Measurements from ENCODE around the gene FOXP2. TPM values are rescaled to one million over a fixed set of nuclear protein-coding genes. Genes with fewer than 3 reads are reported as not detected.

FOXP2 gene
- total RNA-seq, 1 experiment from 2014 or later = 0.28 TPM

DNA sequence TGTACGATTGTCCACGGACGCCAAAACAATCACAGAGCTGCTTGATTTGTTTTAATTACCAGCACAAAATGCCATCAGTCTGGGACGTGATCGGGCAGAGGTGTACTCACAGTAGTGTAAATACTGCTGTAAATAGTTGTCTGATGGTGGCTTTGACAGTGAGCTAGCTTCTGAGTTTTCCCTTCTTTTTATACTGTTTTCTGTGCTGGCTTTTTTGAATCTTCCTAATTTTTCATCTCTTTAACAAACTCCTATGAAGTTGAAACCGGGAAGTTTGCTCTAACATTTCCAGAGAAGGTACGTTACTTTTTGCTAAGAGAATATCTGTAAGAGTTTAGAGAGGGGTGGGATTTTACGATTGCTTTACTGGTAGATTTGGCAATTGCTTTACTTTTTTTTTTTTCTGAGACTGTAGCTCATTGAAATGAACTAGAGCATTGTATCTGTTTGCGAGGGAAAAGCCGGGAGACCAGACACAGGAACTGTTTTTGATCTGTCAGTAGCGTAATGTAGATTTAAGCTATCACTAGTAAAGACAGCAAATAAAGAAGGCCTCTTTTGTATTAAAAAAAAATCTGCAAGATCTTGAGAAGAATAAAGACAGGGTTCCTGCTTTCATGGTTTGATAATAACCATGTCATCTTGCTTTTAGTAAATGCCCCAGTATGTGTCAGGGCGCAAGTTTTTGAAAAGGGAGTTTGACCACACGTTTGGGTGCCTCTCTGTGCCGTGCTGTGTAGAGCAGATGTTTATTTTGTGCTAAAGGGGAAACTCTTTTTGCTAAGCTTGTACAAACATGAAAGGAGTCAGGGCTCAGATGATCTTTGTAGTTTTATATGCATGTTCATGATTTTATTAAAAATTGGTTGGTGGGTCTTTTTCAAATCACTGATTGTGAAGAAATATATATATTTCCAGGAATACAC, 712 bp downstream of the FOXP2 start:
- Histone ChIP-seq H3K4me3 (ENCODE audit: insufficient read depth, low read depth, low read length) (no peak overlapping the region), H3K27me3 (ENCODE audit: control insufficient read depth, insufficient read depth, low read length) (no peaks in the 10 kb centered on the region), H3K36me3 (replicated peaks; ENCODE audit: control insufficient read depth, insufficient read depth, low read length) (no peaks in the 10 kb centered on the region)
- DNase-seq = no peak

DNA sequence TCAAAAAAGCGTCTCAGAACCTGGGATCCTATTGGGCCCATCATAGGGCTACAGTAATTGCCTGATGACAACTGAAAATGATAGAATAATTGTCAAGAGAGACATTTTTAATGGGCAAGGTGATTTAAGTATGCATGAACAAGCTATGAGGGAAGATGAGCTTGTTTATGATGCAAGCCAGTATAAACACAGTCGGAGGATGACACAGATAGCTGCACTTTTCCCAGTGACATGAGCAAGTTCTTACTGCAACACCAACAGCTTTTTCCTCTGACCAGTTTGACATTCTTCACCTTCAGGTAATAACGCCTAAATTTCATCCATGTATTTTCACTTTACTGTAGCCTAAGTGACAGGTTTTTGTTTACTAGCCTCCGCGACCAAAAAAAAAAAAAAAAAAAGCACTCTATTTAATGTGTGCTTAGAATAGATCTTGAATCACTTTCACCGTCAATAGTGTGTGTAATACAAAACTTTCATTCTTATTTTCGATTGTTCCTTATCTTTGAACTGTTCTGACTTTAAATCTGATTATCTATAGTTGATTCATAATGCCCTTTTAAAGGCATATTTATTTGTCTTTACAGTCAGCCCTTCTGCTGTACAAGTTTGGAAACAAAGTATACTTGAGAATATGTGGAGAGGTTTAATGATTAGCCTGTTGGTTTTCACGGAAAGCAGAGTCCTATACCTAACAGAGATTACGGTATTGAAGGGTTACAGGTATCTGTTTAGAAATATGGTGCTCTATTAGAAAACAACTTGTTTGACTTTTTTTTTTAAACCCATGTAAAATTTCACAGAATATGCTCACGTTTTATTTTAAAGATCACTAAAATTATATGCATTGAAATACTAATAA, 1.7 kb downstream of the FOXP2 start:
- no peaks in the 10 kb centered on the region for H3K36me3 ChIP-seq (replicated peaks; ENCODE audit: control insufficient read depth, insufficient read depth, low read length)
- H3K27me3 ChIP-seq (ENCODE audit: control insufficient read depth, insufficient read depth, low read length) = no peaks in the 10 kb centered on the region
- DNase-seq = no peak
- no peak overlapping the region for H3K4me3 ChIP-seq (ENCODE audit: insufficient read depth, low read depth, low read length)

DNA sequence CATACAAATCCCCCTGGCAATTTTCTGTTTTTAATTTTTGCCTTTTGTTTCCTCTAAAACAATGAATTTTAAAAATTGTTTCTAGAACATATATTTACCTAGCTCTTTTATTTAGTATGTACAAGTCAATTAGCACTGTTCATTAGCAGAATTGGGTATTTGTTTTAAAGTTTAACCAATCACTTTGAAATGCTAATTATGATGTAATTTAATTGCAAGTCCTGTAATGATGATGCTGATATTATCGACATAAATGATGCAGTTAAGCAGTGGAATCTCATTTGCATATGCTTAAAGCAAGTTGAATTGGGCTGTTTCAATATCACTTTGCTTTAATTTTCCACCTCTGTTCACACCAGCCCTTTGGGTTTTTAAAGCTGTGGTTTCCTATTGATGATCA, 2.7 kb downstream of the FOXP2 start:
- no peak for DNase-seq
- Histone ChIP-seq H3K27me3 (ENCODE audit: control insufficient read depth, insufficient read depth, low read length) (no peaks in the 10 kb centered on the region), H3K36me3 (replicated peaks; ENCODE audit: control insufficient read depth, insufficient read depth, low read length) (no peaks in the 10 kb centered on the region), H3K4me3 (ENCODE audit: insufficient read depth, low read depth, low read length) (no peak overlapping the region)

DNA sequence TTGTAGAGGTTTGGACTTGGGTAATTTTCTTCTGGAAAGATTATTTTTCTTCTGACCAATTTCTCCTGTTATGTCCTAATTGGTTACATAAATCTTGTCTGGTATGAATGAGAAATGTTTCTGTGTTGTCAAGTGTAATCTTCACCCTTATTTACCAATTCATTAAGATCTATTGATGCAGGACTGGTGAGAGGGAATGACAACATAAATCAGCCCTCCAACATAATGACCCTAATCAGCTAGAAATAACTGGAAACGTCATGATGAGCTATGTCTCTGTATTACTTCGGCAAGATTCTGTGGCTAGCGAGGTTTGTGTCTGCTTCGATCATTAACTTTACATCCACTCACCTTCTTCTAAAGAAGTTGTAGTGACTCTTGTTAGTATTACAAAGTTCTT, 3.5 kb downstream of the FOXP2 start:
- Histone ChIP-seq H3K4me3 (ENCODE audit: insufficient read depth, low read depth, low read length) (no peak overlapping the region), H3K27me3 (ENCODE audit: control insufficient read depth, insufficient read depth, low read length) (no peaks in the 10 kb centered on the region), H3K36me3 (replicated peaks; ENCODE audit: control insufficient read depth, insufficient read depth, low read length) (no peaks in the 10 kb centered on the region)
- DNase-seq = no peak

DNA sequence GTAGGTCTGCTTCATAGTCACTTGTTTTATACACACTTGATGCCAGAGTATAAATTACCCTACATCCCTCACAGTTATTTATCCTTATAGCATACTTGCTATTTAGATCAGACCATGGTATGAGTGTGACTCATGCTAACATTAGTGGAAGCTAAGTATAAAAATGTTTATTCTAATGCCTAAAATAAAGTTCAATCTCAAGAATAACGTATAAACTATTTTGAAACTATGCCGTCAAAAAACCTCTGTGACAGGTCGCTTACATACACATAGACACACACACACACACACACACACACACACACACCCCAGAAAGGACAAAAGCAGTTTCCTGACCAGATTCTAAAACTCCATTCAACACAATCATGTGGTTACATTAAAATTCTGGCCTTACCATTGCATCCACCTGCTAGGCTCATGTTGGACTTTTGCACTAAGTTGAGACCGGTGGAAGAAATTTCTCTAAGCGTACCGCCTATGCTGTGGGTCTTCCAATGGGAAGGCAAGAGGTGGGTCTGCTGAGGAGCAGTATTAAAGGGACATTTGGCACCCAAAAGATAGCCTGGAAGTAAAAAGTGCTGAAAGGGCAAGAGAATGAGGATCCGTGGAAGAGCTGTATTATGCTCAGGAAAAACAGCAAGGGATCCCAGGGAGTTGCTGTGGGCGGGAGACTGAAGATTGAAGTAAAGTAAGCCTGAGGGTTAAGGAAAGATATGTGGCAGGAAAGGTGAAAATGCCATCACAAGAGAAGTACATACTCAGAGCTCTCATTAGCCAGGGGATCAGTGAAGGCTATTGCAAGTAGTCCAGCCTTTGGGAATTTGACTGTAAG, 5.0 kb downstream of the FOXP2 start:
- H3K36me3 ChIP-seq (replicated peaks; ENCODE audit: control insufficient read depth, insufficient read depth, low read length) = no peaks in the 10 kb centered on the region
- DNase-seq = no peak
- no peaks in the 10 kb centered on the region for H3K27me3 ChIP-seq (ENCODE audit: control insufficient read depth, insufficient read depth, low read length)
- no peak overlapping the region for H3K4me3 ChIP-seq (ENCODE audit: insufficient read depth, low read depth, low read length)

DNA sequence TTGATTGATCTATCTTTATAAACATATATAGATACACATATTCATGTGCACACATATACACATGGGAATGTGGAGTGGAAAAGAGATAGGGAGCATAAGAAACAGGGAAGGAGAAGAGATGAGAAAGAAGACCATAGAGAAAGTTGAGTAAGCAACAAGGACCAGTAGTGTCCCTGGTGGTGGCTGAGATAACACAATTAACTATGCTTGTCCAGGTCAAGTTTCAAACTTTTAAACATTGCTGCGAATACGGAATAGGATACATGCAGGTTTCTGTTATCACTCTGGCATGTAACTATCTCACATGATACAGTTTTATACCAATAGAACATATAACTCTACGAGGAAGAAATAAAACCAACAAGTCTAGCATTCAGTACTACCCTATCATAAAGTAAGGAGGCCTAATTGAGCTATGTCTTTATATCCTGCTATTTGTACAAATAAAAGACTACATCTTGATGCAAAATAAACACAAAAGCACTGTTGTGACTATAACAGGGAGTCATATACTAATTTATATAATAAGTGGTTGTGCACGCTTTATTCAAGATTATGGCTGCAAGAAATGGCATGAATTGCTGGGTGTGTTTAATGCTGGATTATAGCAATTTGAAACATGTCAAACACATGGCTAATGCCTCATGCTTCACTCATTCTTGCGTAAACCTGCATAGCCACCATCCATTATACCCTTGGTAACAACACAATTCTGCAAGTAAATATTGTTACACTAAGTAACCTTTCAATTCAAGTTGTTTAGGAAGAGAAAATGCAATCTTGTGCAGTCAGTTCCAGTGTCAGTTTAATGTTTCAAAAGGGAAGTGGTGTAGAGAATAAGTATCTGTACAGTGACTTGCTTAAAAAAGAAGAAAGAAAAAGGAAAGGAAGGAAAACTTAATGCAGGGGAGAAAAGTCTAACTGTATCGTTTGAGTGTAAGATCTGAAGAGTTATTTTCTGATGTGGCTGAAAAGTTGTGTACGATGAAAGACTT, 8.2 kb downstream of the FOXP2 start:
- DNase-seq = no peak
- H3K27me3 ChIP-seq (ENCODE audit: control insufficient read depth, insufficient read depth, low read length) = no peaks in the 10 kb centered on the region
- no peaks in the 10 kb centered on the region for H3K36me3 ChIP-seq (replicated peaks; ENCODE audit: control insufficient read depth, insufficient read depth, low read length)
- no peak overlapping the region for H3K4me3 ChIP-seq (ENCODE audit: insufficient read depth, low read depth, low read length)

DNA sequence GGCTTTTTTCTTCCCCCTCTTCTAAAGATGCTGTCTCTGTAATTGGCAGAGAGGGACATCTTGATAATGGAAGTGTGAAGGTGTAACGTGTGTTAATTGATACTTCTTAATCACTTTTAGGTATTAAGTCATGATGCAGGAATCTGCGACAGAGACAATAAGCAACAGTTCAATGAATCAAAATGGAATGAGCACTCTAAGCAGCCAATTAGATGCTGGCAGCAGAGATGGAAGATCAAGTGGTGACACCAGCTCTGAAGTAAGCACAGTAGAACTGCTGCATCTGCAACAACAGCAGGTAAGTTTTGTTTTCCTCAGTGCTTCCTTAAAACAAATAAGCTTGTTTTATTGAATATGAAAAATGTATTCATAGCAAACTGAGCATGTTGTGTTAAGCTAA, 11.8 kb downstream of the FOXP2 start:
- Histone ChIP-seq H3K4me3 (ENCODE audit: insufficient read depth, low read depth, low read length) (no peak overlapping the region), H3K36me3 (replicated peaks; ENCODE audit: control insufficient read depth, insufficient read depth, low read length) (no peaks in the 10 kb centered on the region), H3K27me3 (ENCODE audit: control insufficient read depth, insufficient read depth, low read length) (no peaks in the 10 kb centered on the region)
- no peak for DNase-seq

DNA sequence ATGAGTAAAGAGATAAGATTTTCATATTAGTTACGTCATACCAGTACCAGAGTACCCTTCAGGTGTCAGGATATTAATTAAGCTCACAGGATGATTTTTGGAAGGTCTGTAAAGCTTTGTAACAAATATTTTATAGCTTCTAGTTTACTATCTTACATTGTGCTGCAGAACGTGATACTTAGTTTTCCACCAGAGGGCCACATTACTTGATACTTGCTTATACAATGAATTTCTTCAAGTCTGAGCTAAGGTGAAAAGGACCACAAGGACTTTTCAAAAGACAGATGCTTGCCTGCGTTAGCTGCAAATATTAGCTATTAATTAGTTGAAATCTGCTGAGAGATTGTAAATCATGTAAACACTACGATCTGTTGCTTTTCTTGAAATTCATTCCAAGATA, 12.2 kb downstream of the FOXP2 start:
- no peaks in the 10 kb centered on the region for H3K36me3 ChIP-seq (replicated peaks; ENCODE audit: control insufficient read depth, insufficient read depth, low read length)
- H3K27me3 ChIP-seq (ENCODE audit: control insufficient read depth, insufficient read depth, low read length) = no peaks in the 10 kb centered on the region
- no peak for DNase-seq
- no peak overlapping the region for H3K4me3 ChIP-seq (ENCODE audit: insufficient read depth, low read depth, low read length)

DNA sequence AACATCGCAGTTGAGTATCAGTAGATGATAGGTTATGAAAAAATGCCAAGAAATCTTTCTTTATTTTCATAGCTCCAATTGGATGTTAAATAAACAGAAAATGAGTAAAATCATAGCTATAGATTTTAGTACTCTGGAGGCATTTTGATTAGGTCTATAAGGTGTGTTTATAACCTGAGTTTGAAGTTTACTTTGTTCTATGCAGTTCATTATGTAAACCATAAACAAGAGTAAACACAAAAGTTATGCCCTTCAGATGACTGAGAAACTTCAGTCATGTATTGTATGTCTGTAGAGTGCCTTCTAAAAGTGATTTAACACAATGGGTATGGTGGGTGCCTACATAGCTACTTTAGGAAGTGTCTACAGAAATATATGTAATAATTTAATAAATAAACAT, 13.6 kb downstream of the FOXP2 start:
- DNase-seq = no peak
- Histone ChIP-seq H3K27me3 (ENCODE audit: control insufficient read depth, insufficient read depth, low read length) (no peaks in the 10 kb centered on the region), H3K4me3 (ENCODE audit: insufficient read depth, low read depth, low read length) (no peak overlapping the region), H3K36me3 (replicated peaks; ENCODE audit: control insufficient read depth, insufficient read depth, low read length) (no peaks in the 10 kb centered on the region)

DNA sequence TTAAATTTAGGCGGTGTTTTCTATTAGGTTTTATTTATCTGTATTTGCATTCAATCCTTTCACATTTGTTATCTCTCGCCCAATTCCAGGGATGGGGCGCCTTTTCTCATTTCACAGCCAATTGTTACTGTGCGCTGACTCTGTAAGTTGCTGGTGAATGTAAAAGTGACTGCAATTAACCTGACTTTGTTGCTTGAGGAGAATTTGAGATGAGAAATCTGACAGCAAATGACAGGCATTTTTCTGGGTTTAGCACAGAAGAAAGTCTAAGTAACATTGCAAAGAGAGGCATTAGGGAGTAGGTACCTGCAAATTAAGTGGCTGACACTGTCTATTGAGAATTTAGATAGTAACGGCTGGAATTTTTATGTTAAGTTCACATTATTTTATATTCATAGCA, 16.6 kb downstream of the FOXP2 start:
- no peak overlapping the region for H3K4me3 ChIP-seq (ENCODE audit: insufficient read depth, low read depth, low read length)
- DNase-seq = no peak
- no peaks in the 10 kb centered on the region for H3K27me3 ChIP-seq (ENCODE audit: control insufficient read depth, insufficient read depth, low read length)
- no peaks in the 10 kb centered on the region for H3K36me3 ChIP-seq (replicated peaks; ENCODE audit: control insufficient read depth, insufficient read depth, low read length)

DNA sequence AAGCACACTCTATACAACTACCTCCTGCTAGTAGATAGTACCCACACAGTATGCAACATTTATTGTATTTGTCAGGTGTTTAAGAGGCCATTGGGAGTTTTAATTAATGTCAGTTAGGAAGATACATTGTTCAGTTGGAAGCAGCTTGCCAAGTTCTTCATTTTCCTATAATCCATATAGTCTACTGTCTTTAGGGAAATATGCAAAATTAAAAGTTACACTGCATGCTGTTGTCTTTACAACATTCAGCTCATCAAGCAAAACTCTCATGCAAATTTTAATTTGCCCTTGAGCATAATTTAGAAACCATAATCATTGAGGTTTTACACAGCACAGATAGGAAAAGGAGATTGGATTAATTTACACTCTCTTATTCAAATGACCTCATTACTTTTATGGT, 17.4 kb downstream of the FOXP2 start:
- Histone ChIP-seq H3K4me3 (ENCODE audit: insufficient read depth, low read depth, low read length) (no peak overlapping the region), H3K36me3 (replicated peaks; ENCODE audit: control insufficient read depth, insufficient read depth, low read length) (no peaks in the 10 kb centered on the region), H3K27me3 (ENCODE audit: control insufficient read depth, insufficient read depth, low read length) (no peaks in the 10 kb centered on the region)
- no peak for DNase-seq

DNA sequence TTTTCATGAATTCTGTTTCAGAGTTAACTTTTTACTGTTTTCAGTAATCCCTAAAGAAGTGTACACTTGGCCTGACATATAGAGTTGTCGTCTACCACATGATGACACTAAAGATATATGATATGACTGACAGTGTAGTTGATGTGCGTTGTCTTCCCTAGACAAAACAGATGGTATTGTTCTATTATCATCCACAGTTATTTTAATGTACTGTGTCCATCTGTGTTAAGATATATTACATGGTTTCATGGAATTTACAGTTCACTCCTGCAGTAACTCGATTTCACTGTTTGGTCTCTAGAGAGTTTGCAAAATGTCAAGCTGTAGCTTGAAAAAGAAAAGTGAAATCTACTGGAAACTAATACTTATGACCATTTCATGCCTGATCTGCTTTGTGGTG, 18.1 kb downstream of the FOXP2 start:
- DNase-seq = no peak
- H3K4me3 ChIP-seq (ENCODE audit: insufficient read depth, low read depth, low read length) = no peak overlapping the region
- no peaks in the 10 kb centered on the region for H3K27me3 ChIP-seq (ENCODE audit: control insufficient read depth, insufficient read depth, low read length)
- no peaks in the 10 kb centered on the region for H3K36me3 ChIP-seq (replicated peaks; ENCODE audit: control insufficient read depth, insufficient read depth, low read length)

DNA sequence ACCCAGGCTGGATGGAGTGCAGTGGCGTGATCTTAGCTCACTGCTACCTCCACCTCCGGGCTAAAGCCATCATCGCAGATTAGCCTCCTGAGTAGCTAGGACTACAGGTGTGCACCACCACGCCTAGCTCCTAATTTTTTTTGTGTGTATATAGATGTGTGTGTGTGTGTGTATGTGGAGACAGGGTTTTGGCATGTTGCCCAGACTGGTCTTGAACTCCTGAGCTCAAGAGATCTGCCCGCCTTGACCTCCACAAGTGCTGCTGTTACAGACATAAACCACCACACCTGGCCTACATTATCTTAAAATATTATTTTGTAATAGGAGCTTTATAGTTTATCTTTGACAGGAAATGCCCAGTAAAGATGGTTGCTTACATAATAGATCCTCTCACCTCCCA, 25.0 kb downstream of the FOXP2 start:
- no peak overlapping the region for H3K4me3 ChIP-seq (ENCODE audit: insufficient read depth, low read depth, low read length)
- H3K27me3 ChIP-seq (ENCODE audit: control insufficient read depth, insufficient read depth, low read length) = no peaks in the 10 kb centered on the region
- no peaks in the 10 kb centered on the region for H3K36me3 ChIP-seq (replicated peaks; ENCODE audit: control insufficient read depth, insufficient read depth, low read length)
- DNase-seq = no peak
